Lung microvascular endothelial cell (primary cell): ENCODE results near the gene ZNF490. TPM values are rescaled to one million over a fixed set of nuclear protein-coding genes. Genes with fewer than 3 reads are reported as not detected.
"Not testable (repeated sequence)": the region's sequence is repeated elsewhere in the genome, so short reads cannot be mapped to it uniquely, and the experiment has no call there.

Experiments
- DNase-seq, 2 donors: peaks; one replicate each; pipeline versions ENCODE4 v3.0.0 to v3.0.0-alpha.2; 2010; ENCODE audit warnings: low read depth in 2 of 2
- total RNA-seq: library from RNA; depleted of rRNA; stranded (reverse); fragments of >200 nt; gene quantifications from 2 replicates; pipeline ENCODE4 v1.2.1, GENCODE V29; 2014

Gene ZNF490
- total RNA-seq: 5.2 and 6.9 TPM in 2 replicates

DNA sequence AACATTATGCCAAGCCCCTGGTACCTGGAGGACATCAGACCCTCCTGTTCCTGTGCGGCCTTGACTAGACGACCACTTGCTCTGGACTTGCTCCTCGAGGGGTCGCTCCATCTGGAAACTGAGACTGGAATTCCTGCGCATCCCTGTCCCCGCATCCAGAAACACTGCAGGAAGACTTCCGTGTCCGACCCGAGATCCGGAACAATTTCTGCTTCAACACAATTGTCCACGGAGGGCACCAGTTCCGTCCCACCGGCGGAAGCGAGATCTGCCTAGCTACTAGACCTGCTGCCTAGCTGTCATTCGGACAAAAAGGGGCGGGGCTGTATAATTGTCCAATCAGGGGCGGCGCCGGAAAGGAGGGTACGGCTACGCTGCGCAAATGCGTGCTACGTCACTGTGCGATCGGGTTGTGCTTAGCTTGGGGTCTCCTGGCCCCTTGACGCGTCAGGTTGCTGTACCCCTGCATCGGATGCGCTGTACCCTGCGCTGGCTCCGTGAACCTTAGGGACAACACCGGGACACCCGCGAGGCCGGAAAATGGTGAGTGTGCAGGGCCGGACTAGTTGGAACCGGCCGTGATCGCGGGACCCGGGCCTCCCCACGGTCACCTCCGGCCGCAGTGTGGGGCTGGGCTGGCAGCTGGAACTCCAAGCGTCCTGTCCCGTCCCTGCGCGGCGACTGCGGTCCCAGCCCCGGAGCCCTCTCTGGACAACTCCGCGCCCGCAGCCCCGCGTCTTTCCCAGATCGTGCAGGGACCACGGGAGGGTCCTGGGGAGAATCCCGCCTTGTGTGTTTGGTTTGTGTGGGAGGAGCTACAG, at the start of gene ZNF490, which contains the start of gene ZNF791:
ZNF490 (minus strand) TSS at position 274 of the 821 bp plus-strand sequence; CDS start at position 141, 133 bp downstream.
ZNF791 (plus strand) TSS at position 381 of the 821 bp plus-strand sequence; CDS start at position 541, 160 bp downstream.
- peak; percentile 97 to 98 for DNase-seq

DNA sequence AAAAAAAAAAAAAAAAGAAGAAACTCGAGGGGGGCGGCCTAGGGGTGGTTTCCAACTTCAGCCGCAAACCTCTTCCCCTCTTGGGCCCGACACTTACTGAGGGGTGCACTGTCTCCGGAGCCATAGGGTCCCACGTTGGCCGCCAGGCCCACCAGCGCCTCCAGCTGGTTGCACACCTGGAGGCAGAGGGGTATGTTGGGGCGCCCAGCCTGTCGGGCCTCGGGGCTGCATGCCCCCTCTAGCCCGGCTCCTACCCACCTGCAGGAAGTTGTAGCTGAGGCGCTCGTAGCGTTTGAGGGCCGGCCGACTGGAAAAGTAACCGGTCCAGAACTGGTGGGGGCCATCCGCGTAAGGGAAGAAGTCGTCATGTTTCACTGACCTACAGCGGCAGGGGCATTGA, 47.4 kb upstream of the ZNF490 start:
- DNase-seq: no peak

DNA sequence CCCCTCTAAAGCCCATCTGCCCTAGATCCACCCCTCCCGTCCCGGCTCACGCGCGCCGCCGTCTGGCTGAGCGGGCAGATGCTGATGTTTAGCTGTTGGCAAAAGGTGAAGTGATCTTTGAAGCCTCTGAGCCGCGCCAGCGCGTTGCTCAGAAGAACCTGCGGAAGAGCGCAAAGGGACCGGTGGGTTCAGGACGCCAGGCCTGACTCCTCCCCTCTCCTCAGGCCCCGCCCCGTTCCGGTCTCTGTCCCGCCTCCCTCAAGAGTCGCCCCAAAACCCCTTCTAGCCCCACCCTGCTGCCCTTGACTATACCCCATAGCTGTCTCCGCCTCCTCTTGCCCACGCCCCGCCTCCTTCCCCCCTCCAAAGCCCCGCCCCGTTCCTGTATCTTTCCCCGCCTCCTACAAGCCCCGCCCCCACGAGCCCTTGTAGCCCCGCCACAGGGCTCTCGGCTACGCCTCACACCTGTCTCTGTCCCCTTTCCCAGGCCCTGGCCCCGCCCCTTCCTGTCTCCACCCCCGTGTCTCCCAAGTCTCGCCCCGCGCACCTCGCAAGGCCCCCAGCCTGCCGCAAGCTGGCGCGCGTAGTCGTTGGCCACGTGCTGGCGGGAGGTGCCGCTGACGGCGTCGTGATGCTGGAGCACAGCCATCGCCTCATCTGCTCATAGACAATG, 46.4 kb upstream of the ZNF490 start:
- no peak for DNase-seq

DNA sequence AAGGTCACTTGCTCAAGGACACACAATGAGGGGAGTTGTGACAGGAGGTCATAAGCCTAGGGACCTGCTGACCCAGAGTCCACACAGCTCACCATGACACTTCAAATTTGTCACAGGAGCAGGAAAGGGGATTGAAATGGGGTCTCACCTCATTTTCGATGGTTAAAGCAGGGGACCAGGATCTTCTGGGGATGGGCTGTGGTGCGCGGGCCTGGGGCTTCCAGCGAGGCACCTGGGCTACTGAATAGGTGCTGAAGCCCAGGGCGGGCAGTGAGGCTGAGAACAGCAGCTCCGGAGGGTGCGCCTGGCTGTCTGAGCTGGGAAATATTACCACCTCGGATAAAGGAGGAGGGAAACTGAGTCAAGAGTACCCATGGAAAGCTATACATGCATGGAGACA, 44.9 kb upstream of the ZNF490 start:
- DNase-seq: no peak

DNA sequence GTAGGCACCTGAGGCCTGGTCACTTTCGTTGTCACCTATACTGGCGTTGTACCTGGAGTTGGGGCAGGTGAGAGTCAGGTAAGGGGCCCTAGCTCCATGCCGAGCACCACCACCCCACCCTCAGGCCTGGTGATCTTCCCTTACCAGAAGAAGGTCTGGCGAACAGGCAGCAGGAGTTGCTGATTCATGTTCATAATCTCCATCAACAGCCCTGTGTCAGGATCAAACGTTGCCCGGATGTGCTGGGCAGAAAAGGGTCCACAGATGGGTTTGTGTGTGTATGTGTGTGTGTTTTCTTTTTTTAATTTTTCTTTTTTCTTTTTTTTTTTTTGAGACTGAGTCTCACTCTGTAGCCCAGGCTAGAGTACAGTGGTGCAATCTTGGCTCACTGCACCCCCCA, 41.6 kb upstream of the ZNF490 start:
- no peak for DNase-seq

DNA sequence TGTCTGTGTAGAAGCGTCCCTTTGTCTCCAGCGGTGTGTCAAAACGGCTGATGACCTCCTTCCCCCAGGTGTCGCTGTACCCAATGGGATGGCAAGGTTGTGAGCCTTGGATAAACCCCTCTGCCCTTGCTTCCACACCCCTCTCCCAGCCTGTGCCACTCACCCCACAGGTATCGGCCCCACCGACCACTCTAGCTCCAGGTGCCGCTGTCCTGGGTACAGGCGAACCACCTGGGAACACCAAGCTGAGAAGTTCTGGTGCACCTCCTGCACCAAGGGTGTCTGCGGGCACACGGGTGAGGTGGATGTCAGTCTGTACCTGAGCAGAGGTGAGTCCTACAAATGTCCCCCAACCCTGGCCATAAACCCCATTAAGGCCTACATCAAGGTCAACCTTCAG, 39.3 kb upstream of the ZNF490 start:
- DNase-seq: no peak

DNA sequence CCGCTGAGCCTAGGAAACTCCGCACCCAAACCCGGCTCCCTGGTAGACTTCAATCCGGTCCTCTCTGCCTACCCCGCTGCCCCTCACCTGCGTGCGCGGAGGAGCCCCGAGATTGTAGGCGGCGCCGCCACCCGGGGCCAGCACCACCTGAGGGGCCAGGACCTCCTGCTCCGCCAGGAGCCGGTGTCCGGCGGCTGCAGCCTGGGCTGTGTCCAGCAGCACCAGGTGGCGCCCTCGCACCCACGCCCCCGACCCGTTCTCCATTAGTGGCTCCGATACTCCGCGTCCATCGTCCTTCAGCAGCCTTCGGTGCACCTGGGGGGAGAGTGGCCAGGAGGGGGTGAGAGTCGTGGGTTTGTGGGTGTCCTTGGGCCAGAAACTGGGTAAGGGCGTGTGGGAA, 37.5 kb upstream of the ZNF490 start:
- DNase-seq: peak in 1 of 2 donors; percentile 36

DNA sequence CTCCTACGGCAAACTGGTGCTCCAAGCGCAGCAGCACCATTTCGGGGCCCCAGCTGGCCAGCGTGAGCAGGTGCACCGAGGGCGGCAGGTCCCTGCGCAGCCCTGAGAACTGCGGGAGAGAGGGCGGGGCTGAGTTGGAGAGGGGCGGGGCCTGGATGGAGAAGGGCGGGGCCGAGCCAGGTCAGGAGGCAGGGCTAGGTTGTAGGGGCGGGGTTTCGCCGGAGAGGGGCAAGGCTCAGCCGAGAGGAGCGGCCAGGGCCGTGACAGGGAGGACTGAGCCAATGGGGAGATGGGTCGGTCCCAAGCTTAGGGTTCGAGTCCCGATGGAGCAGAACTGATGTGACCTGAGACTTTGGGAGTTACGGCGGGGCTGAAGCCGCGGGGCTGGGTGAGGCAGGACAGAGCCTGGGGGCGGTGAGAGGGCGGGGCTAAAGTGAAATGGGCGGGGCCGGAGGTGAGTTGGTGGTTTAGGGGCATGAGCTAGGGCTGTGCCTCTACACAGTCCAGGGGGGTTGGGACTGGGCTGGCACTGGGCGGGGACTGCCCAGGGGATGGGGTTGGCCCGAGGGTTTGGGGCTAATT, 37.0 kb upstream of the ZNF490 start:
- peak; percentile 36 to 61 for DNase-seq

DNA sequence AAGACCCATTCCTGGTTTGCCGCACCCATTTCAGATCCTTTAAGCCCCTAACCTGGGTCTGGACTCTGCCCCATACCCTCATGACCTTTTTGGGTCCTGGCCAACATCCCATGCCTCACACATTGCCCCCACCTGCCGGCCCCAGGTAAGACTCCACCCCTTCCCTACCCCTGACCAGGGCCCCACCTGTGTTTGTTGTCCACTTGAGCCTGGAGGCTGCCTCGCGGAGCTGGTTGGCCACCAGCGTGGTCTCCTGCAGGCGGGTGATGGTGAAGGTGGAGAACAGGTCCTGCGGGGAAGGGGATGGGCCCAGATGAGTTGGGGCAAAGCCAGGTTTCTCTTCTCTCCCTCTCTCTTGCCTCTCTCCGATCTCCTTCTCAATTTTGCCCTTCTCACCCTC, 36.4 kb upstream of the ZNF490 start:
- DNase-seq: no peak

DNA sequence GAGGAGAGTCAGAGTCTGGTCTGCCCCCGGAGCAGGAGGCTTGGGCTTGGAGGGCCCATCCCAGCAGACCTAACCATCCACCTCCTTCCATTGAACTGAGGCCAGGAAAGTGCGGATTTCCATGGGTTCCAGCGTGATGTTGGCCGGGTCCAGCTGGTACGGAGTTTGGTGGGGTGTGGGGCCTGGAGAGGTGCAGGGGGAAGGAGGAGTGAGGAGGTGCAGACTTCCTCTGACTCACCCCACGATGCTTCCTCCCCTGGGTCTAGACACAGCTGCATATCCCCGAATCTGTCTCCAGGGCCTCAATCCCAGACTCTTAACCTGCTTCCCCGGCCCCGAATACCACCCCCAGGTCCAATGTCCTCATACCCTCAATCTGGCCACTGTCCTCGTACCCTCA, 35.9 kb upstream of the ZNF490 start:
- peak in 1 of 2 donors; percentile 20 for DNase-seq

DNA sequence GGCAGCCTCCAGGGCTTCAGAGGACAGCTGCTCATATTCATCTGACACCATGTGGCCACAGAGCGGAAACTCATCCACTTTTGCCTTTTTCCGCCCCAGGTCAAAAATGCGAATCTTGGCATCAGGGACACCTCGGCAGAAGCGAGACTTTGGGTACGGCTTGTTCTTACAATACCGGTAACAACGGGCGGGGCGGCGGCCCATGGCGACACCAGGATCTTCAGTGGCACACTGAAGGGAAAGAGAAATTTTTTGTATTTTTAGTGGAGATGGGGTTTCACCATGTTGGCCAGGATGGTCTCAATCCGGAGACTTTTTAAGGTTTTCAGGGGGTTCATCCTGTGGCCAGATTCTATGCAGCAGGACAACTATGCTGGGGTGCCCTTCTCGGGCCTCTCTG, 33.1 kb upstream of the ZNF490 start:
- DNase-seq: not testable (repeated sequence)

DNA sequence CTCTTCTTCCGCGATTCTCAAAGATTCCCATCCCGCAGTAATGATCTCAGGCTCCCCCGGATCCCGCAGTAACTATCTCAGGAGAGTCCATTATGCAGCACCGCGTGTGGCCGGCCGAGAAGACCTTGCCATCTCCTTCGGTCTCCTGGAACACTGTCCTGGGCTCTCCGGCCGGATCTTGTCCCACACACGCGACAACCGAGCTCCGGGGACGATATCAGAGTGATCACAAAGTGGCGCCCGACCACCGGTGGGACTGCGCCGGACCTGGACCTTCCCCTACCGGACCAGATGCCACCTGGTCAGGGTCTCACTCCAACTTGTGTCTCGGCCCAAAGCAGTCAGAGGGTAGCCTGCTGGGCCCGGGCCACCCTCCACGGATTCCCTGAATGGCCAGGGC, 31.9 kb upstream of the ZNF490 start:
- no peak for DNase-seq

DNA sequence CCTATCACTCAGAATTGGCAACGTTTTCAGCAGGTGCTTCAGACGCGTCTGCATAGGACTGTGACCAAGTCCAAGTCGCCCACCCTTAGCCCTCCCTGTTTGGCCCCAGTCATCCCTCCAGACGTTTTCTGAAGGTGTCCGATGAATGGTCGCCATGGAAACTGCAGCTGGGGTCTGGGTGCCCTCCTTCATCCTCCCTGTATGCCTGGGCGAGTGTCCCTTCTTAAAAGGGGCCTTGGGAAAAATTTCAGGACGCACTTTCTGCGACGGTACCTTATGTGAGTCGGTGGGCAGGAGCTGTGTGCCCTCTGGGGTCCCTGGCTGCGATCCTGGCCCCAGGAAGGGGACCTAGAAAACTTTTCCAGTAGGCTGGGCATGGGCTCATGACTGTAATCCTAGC, 30.8 kb upstream of the ZNF490 start:
- DNase-seq: no peak

DNA sequence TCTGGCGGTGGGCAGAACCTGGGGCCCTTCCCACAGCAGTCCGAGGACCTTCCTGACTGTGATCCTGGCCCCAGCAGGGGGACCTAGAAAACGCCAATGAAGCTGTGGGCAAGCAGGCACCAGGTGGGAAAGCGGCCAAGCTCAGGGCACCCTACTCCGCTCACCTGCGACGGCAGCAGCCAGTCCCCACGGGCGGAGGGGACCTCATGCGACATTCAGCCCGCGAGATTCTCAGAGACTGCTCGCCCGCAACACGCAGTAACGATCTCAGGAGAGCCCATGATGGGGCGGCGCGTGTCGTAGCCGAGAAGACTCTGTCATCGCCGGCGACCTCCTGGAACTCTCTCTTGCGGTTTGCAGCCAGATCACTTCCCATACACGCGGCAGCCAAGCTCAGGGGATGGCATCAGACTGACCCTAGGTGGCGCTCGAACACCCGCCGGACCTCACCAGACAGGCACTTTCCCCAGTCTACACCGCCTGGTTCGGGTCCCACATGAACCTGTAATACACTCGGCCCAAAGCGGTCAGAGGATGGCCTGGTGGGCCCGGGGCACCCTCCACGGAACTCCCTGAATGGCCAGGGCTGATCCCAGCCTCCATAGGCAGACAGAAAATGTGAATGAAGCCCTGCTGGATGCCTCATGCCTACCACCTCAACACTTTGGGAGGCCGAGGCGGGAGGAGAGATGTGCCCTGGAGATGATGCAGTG, 29.4 kb upstream of the ZNF490 start:
- DNase-seq: peak; percentile 81 to 84

DNA sequence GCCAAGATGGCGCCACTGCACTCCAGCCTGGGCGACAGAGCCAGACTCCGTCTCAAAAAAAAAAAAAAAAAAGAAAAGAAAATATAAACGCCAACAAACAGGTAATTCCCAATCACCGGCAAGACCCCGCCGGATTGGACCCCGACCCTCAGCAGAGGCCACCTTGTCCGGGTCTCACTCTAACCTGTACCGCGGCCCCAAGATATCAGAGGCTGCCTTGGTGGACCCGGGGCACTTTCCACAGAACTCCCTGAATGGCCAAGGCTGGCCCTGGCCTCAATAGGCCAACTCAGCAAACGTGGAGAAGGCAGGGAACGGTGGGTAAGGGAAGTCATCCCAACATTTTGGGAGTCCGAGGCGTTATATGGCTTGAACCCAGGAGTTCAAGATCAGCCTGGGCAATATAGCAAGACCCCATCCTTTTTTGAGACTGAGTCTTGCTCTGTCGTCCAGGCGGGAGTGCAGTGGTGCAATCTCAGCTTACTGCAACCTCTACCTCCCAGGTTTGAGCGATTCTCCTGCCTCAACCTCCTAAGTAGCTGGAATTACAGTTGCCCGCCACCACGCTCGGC, 28.1 kb upstream of the ZNF490 start:
- no peak for DNase-seq

DNA sequence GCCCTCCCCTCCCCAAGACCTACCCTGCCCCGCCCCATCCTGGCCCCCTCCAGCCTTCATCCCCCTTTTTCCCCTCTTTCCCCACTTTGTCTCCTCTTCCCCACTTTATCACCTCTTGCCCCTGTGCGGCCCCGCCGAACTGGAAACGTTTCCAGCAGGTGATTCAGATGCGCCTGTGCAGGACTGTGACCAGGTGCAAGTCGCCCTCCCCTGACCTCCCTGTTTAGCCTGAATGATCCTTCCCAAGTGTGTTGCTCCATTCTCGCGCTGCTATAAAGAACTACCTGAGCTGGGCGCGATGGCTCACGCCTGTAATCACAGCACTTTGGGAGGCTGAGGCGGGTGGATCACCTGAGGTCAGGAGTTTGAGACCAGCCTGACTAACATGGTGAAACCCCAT, 26.0 kb upstream of the ZNF490 start:
- no peak for DNase-seq

DNA sequence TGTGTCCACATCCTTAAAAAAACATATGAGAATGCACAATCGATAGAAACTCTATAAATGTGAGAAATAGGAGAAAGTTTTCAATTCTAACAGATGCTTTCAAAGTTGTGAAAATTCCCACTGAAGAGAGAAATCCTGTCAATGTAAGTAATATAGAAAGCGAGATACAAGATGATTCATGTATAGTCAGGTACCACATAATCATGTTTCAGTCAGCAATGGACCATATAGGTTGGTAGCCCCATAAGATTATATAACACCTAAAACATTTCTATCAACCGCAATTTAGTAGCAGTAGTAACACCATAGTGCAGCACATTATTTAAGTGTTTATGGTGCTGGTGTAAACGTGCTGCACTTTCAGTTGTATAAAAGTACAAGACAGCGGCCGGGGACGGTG, 18.6 kb upstream of the ZNF490 start:
- no peak for DNase-seq

DNA sequence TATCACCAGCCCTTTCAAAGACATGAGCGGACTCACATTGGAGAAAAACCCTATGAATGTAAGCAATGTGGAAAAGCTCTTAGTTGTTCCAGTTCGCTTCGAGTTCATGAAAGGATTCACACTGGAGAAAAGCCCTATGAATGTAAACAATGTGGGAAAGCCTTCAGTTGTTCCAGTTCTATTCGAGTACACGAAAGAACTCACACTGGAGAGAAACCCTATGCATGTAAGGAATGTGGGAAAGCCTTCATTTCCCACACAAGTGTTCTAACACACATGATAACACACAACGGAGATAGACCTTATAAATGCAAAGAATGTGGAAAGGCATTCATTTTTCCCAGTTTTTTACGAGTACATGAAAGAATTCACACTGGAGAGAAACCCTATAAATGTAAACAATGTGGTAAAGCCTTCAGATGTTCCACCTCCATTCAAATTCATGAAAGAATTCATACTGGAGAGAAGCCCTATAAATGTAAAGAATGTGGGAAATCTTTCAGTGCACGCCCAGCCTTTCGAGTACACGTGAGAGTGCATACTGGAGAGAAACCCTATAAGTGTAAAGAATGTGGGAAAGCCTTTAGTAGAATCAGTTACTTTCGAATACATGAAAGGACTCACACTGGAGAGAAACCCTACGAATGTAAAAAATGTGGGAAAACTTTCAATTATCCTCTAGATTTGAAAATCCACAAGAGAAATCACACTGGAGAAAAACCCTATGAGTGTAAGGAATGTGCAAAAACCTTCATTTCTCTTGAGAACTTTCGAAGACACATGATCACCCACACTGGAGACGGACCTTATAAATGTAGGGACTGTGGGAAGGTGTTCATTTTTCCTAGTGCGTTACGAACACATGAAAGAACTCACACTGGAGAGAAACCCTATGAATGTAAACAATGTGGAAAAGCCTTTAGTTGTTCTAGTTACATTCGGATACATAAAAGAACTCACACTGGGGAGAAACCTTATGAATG, 17.7 kb upstream of the ZNF490 start:
- peak; percentile 19 to 33 for DNase-seq

DNA sequence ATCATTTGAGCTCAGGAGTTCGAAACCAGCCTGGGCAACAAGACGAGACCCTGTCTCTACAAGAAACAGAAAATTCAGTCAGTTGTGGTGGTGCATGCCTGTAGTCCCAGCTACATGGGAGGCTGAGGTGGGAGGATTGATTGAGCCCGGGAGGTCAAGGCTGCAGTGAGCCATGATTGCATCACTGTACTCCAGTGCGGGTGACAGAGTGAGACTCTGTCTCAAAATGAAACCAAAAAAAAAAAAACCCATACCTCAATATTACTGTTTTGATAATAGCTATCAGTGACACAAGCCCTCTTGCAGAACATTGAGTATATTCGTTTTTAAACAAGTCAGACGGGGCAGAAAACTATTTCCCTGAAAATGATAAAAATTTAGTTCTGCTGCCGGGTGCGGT, 16.3 kb upstream of the ZNF490 start:
- DNase-seq: no peak

DNA sequence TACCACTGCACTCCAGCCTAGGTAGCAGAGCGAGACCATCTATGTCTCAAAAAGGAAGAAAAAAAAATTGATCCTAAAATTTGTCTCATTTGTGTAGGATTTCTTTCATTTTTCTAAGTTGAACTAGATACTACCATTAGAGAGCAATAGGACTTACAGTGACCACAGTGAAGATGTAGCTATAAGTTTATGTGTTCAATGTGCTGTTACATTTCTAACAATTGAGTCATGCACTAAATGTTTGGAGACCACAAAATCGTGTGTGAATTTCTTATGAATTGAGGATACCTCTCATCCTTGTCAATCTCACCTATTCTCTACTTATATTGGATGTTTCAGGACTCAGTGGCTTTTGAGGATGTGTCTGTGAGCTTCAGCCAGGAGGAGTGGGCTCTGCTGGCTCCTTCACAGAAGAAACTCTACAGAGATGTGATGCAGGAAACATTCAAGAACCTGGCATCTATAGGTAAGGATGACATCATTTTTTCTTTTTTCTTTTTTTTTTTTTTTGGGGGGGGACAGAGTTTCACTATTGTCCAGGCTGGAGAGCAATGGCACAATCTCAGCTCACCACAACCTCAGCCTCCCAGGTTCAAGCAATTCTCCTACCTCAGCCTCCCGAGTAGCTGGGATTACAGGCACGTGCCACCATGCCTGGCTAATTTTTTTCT, 12.9 kb upstream of the ZNF490 start:
- DNase-seq: no peak
